Fibroblast of the aortic adventitia (primary cell): ENCODE results near the gene SPAG8. TPM values are rescaled to one million over a fixed set of nuclear protein-coding genes. Genes with fewer than 3 reads are reported as not detected.

Experiments
- DNase-seq: peaks from one replicate; pipeline ENCODE4 v3.0.0-alpha.2; 2010; ENCODE audit warnings: low read depth
- H3K4me3 ChIP-seq: 2 replicates; pipeline ENCODE4 v1.5.1; 2011; ENCODE audit warnings: low read depth, mild to moderate bottlenecking, control low read depth, low read length, moderate library complexity
- CTCF ChIP-seq: IDR thresholded peaks from 2 replicates; pipeline ENCODE4 v1.5.1; 2011; ENCODE audit warnings: mild to moderate bottlenecking, low read length, control low read depth, inconsistent platforms; ENCODE audit not compliant: insufficient read depth
- total RNA-seq: library from RNA; depleted of rRNA; stranded (reverse); fragments of >200 nt; gene quantifications from 2 replicates; pipeline ENCODE4 v1.2.3, GENCODE V29; 2012; ENCODE audit warnings: low replicate concordance

SPAG8 gene
- total RNA-seq, 1 donor = 0.81 TPM

DNA sequence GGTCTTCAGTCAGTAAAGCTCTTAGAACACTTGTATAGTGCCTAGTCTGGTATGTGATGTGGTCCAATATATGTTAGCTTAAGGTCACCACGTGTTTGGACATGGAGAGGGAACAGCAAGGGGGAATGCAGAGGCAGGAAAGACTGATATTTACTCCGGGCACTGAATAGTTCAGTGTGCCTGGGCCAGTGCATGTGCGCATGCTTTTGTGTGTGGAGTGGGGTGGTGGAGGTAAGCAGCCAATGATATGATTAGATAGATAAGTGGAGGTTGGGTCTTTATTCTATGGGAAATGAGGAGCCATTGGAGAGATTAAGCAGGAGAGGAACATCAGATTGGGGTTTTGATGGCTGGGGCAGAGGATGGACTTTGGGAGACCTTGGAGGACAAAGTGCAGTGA is 44.1 kb upstream of the SPAG8 start:
- no peak for DNase-seq
- no peak overlapping the region for H3K4me3 ChIP-seq
- TF ChIP-seq CTCF = no peak

DNA sequence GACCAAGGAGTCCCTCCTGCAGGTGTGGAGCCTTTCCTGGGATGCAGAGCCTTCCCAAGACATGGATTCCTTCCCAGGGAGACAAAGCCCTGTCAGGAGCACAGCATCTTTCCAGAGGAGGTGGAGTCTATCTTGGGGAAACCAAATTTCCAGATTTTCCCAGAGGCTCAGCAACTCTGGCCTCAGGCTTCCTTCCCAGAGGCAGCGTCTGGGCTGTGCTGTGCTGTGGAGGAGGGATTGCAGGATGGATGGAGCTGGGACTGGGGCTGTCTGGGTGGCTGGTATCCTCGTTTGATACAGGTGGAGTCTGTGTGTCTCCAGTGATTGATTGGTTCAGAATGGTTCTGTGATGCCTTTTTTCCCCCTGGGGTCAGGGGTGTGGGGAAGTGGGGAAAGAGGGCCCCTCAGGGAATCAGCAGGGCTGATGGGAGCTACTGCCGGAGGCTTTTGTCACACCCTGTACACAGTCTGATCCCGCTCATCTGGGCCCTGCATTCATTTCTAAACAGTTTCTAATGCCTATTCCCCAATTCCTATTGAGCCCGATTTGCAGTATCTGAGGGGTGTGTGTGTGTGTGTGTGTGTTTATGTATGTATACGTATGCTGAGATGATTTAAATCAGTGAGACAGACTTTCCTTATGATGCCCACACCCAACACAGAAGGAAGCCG is 42.2 kb upstream of the SPAG8 start:
- DNase-seq = no peak
- no peak for TF ChIP-seq CTCF
- no peak overlapping the region for H3K4me3 ChIP-seq

- no peak for DNase-seq
- TF ChIP-seq CTCF = no peak
- H3K4me3 ChIP-seq = no peak overlapping the region
Measured at GRCh38 chr9:35852876-35853865, 41.1 kb upstream of the SPAG8 start.

- DNase-seq = no peak
- TF ChIP-seq CTCF = no peak
- no peak overlapping the region for H3K4me3 ChIP-seq
Measured at GRCh38 chr9:35852267-35852815, 40.3 kb upstream of the SPAG8 start.

- no peak for TF ChIP-seq CTCF
- no peak overlapping the region for H3K4me3 ChIP-seq
Measured at GRCh38 chr9:35847792-35848572, 35.9 kb upstream of the SPAG8 start.

More at GRCh38 chr9:35847792-35848572, 35.9 kb upstream of the SPAG8 start:
- DNase-seq = peak; percentile 78
